C4-2B (cell line): ENCODE results near the gene GPC5.
A peak's percentile ranks its signal among the peaks of the same experiment; 100 is the strongest.

Experiments used
- H3K27ac ChIP-seq: fragments of 450-650 bp; 2 replicates; pipeline ENCODE4 v1.5.1; 2017
- ZFX ChIP-seq: fragments of 450-650 bp; IDR thresholded peaks from 2 replicates; pipeline ENCODE4 v1.6.1; 2017
- TF ChIP-seq, protein P1 (sequence below): fragments of 450-650 bp; conservative IDR thresholded peaks from 2 replicates; pipeline ENCODE4 v1.5.1; 2017; ENCODE audit warnings: mild to moderate bottlenecking

GPC5 gene

DNA sequence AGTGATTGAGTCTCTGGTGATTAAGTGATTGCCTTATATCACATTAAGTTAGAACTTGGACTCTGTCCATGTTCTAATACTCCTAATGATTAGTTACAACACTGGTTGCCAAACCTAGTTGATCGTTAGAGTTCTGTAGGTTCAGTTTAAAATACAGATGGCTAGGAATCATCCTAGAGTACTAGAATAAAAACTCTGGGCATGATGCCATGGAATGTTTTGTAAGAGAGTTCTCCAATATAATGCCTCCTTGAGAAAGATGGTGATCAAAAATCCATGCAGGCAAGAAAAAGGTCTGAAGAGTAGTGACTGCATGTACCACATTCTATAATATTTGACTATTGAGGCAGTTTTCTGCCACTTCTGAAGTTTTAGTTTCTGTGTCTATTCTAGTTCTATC lies 176.3 kb downstream of the GPC5 start:
- H3K27ac ChIP-seq, result no peak overlapping the region
- TF ChIP-seq ZFX, result no peak
- TF ChIP-seq, protein P1, sequence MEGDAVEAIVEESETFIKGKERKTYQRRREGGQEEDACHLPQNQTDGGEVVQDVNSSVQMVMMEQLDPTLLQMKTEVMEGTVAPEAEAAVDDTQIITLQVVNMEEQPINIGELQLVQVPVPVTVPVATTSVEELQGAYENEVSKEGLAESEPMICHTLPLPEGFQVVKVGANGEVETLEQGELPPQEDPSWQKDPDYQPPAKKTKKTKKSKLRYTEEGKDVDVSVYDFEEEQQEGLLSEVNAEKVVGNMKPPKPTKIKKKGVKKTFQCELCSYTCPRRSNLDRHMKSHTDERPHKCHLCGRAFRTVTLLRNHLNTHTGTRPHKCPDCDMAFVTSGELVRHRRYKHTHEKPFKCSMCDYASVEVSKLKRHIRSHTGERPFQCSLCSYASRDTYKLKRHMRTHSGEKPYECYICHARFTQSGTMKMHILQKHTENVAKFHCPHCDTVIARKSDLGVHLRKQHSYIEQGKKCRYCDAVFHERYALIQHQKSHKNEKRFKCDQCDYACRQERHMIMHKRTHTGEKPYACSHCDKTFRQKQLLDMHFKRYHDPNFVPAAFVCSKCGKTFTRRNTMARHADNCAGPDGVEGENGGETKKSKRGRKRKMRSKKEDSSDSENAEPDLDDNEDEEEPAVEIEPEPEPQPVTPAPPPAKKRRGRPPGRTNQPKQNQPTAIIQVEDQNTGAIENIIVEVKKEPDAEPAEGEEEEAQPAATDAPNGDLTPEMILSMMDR, result no peak

DNA sequence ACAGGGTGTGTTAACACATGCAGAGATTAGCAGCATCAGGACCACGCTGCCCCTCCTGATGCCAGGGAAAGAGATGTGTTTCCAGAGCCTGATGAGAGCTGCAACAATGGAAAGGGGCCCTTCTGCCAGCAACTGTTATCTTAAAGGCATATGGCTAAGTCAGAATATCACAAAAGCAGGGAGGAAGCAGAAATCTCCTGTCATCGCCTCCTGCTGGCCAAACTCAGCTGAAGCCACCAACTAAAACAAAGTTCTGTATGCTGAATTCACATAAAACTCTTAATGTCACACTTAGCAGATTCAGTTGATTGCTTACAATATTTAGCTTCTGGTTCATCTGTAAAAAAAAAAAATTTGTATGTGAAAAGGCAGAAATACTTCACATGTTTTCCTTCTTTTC lies 178.2 kb downstream of the GPC5 start:
- no peak overlapping the region for H3K27ac ChIP-seq
- TF ChIP-seq, protein P1, result peak; percentile 62
- TF ChIP-seq ZFX, result no peak

DNA sequence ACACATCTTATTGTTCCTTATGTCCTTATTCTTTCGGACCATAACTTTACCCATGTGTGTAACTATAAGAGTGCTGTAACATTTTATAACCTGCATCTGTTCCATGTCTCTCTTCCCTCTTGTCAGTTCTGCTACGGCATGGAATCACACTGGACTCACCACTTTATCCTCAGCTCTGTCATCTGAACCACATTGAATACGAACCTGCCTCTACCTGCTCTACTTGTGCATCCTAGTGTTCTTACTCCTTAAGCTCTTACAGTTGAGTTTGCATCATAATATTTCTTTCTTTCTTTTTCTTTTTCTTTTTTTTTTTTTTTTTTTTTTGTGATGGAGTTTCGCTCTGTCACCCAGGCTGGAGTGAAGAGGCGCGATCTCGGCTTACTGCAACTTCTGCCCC lies 180.9 kb downstream of the GPC5 start:
- no peak overlapping the region for H3K27ac ChIP-seq
- TF ChIP-seq, protein P1, result no peak
- TF ChIP-seq ZFX, result no peak

DNA sequence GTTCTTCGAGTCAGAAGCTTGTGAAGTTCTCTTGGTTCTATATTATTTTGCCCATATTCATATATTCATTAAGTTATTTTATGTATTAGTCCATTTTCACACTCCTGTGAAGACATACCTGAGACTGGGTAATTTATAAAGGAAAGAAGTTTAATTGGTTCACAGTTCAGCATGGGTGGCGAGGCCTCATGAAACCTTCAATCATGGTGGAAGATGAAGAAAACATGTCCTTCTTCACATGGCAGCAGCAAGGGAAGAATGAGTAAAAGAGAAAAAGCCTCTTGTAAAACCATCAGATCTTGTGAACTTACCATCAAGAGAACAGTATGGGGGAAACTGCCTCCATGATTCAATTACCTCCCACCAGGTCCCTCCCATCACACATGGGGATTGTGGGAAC lies 182.3 kb downstream of the GPC5 start:
- no peak for TF ChIP-seq ZFX
- TF ChIP-seq, protein P1, result no peak
- no peak overlapping the region for H3K27ac ChIP-seq

DNA sequence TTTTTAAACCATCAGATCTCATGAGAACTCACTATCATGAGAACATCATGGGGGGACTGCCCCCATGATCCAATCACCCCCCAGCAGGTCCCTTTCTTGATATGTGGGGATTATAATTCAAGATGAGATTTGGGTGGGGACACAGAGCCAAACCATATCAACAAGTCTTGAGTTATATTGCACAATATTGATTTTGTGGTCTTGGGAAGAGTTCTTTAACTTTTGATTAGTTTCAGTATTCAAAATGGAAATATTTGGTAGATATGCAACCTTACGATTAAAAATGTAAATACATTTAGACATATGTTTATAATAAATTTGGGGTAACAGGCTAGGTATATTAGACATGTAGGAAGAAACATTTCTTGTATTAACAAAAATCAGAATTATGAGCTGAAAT lies 188.2 kb downstream of the GPC5 start:
- TF ChIP-seq, protein P1, result no peak
- no peak for TF ChIP-seq ZFX
- no peak overlapping the region for H3K27ac ChIP-seq

DNA sequence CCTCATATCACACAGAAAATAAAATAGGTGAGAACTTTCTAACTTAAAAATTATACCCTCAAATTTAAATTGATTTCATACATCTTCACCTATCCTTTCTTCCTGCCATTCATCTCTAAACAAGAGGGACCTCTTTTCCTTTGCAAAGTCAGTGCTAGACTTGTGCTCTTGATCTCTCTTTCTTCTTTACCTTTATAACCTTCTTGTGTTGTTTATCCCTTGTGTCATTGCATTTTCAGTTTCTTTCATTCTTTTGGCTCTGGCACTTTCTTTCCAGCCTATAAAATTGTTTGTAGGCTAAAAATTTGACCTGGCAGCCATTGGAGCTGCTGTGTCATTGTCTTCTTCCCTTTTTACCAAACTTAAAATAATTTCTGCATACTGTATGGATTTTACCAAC lies 190.1 kb downstream of the GPC5 start:
- TF ChIP-seq, protein P1, result no peak
- no peak for TF ChIP-seq ZFX
- no peak overlapping the region for H3K27ac ChIP-seq

DNA sequence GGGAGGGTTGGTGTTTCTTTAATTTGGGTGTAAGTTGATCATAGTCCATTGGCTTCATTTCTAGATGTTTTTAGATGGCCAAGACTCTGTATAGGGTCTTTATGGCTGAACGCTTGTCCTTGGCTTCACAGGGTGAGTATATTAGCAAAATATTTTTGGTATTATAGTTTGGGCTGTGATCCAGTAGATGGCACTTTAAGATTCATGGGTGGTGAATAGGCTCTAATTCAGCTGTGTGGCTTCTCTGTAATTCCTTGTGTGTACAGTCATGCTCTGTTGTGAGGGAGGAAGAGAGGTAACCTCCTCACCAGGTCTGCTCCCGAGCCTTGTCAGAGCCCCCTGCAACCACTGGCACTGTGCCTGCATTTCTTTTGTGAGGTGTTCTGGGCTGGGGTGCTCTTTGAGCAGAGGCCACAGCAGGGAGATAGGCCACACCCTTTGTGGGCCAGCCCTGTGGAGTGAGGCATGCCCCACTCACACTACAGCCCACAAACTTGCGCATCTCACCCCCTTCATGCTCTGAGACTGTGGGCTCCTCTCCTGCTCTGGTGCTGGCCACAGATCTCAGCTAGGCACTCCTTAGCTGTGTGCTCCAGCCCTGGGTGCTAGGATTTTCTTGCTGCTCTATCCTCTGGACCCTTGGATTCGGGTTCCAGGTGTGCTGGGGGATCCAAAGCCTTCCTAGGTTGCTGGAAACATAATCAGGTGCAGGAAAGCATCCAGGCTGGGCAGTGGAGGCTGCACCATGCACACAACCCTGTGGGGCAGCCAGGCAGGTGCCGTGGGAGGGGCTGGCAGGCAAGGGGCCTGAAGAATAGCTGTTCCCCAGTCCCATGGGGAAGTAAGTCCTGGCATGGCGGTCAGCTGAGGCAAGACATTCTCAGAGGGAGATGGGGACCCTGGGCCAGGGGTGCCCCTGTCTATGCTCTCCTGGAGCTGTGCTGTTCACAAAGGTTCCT lies 193.9 kb downstream of the GPC5 start:
- TF ChIP-seq, protein P1, result no peak
- no peak for TF ChIP-seq ZFX
- no peak overlapping the region for H3K27ac ChIP-seq
